H4 (cell line): Measurements from ENCODE around the gene HSPA2. TPM values are rescaled to one million over a fixed set of nuclear protein-coding genes. Genes with fewer than 3 reads are reported as not detected.
"Not testable (repeated sequence)": the region's sequence is repeated elsewhere in the genome, so short reads cannot be mapped to it uniquely, and the experiment has no call there.

Source experiments
- DNase-seq: peaks from one replicate; pipeline ENCODE4 v3.0.0-alpha.2; 2015; ENCODE audit warnings: low spot score
- total RNA-seq: library from RNA; depleted of rRNA; stranded (reverse); fragments of >200 nt; shearing (Covaris generic); gene quantifications from 2 replicates; pipeline ENCODE4 v1.2.3, GENCODE V29; 2014; rRNA removed

HSPA2 gene
- total RNA-seq, 1 experiment from 2014 or later = 3.7 TPM

DNA sequence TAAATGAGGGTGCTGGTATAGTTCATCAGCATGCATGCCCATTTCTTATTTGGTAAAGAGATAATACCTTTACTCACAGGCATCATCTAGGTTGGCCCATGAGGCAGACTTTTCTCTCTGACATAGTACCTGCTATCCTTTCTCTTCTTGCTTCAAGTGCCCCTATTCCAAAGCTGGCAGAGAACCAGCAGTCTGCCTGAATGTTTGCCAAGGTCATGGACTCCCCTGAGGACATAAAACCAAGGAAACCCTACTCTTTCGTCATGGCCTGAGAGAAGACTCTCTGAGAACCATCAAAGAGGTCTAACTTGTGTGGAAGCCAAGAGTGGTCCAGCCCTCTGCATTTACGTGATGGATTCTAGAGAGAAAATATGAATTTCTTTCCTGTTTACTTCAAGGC is 21.1 kb downstream of the HSPA2 start:
- DNase-seq = no peak

DNA sequence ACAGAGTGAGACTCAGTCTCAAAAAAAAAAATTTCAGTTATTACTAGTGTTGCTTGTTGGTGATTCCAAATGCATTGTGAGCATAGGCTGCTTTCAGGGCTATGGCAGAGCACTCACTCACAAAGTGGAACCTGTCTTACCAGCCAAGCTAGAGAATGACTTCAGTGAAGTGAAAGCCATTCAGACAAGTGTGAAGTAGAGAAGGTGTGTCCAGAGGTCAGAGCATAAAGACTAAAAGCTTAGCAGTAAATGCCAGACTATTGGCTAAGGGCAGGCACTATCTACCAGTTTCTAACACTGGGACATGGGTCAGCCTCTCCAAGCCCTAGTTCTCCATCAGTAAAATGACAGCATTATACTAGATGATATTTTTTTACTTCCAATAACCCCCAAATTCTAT is 21.9 kb downstream of the HSPA2 start:
- DNase-seq = no peak

DNA sequence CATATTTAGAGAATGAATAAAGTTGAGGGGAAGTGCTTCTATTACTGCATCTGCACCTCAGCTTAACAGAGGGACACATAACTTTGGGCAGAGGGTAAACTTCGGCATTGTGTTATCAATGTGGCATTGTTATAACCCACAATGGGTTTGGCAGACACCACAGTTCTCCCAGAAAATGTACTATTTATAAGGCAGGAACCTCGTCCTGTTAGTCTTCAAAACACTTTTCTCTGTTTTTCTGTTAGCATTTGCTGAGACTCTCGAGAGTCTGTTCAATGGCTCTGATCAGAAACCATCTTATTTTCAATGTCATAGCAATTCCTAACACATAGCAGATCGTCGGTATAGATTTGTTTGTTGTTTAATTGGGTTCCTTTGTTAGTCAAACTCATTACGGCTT is 23.2 kb downstream of the HSPA2 start:
- DNase-seq = no peak

DNA sequence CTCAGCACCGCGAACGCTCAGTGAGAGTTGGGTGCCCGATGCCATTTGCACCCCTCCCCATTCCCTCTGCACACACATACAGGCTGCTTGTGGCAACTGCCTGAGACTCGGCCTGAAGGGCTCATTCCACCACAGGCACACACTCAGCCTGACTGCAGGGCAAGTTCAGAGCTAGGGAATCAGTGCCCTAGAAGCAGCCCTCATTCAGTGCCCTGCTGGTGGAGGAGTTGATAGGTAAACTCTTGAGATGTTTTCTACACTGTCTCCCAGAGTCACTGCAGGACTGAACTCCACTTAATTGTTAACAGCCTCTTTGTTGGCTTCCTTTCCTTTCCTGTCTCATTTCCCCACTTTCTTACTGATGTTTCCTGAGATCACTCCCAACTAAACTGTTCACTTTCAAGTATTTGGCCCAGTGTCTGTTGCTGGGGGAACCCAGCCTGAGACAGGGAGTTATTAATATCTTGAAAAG is 26.1 kb downstream of the HSPA2 start:
- DNase-seq = no peak

DNA sequence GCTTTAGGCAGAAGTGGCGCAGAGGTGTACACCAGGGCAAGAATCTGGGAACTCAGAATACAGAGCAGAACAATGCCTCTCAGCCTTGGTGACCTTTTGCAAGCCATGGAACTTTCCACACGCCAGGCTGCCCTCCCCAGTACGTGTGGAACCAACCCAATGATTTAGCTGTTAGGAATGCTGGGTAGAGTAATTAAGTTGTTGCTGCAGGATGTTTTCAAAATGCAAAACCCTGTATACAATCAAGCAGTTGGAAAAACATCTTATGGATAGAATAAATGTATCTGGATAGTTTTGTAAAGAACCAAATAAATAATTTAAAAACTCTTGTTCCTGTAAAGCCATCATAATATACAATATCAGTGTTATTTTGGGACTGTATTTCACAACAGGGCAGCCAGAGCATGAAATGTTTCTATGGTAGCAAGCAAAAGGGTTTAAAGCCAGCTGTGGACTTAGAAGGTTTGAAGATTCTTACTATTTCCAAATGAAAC is 28.6 kb downstream of the HSPA2 start:
- peak; percentile 82 for DNase-seq

DNA sequence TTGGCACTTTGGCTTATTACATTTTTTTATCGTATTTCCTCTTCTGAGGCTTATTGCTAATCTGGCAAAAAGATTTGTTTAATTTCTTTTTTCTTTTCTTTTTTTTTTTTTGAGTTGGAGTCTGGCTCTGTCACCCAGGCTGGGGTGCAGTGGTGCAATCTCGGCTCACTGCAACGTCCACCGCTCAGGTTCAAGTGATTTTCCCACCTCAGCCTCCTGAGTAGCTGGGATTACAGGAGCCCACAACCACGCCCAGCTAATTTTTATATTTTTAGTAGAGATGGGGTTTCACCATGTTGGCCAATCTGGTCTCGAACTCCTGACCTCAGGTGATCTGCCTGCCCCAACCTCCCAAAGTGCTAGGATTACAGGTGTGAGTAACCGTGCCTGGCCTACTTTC is 29.1 kb downstream of the HSPA2 start:
- not testable (repeated sequence) for DNase-seq

DNA sequence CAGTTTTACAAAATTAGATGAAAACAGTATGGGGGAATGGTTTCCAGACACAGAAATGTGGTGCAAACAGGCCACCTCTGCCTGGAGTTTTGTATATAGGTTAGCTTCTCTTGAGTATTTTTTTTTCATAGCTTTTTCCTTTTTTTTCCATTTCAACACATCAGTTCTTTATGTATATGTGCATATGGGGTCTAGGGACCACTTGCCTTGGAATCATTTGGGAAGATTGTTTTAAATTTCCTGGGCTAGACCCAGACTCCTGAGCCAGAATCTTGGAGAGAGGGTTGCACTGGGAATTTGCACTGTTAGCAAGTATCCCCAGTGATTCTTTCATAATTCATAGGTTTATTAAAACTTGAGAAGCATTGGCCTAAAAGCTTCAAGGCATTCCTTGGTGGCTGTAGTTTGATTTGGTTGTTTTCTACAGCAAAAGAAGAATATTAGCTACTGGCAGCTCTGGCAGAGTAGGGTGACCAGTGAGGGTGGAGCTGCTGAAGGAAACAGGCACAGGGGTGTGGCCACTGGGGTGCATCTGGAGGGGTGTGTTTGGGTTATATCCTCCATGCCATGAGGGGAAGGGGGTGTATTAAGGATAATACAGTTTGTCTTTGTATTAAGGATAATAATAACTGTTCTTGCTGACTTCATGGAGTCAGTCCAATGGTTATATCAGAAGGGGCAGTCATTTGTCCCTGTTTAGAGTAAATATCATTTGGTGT is 32.0 kb downstream of the HSPA2 start:
- no peak for DNase-seq

DNA sequence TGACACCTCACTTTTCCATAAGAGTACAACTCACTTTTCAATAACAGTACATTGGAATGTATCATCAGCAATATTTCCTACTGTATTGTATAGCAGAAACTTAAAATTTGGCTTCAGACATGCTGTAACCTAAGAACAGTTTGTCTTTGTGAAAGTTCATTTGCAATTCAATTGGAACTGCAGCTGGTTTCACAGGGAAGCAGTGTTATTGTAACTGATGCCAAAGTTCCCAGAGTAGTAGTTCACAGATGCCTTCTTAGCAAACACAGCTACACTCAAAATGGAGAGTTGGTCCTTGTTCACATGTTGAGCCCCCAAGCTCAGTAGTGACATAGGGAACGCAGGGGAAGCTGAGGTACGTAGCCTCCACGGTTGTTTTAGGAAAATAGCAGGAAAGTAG is 32.6 kb downstream of the HSPA2 start:
- DNase-seq = no peak

DNA sequence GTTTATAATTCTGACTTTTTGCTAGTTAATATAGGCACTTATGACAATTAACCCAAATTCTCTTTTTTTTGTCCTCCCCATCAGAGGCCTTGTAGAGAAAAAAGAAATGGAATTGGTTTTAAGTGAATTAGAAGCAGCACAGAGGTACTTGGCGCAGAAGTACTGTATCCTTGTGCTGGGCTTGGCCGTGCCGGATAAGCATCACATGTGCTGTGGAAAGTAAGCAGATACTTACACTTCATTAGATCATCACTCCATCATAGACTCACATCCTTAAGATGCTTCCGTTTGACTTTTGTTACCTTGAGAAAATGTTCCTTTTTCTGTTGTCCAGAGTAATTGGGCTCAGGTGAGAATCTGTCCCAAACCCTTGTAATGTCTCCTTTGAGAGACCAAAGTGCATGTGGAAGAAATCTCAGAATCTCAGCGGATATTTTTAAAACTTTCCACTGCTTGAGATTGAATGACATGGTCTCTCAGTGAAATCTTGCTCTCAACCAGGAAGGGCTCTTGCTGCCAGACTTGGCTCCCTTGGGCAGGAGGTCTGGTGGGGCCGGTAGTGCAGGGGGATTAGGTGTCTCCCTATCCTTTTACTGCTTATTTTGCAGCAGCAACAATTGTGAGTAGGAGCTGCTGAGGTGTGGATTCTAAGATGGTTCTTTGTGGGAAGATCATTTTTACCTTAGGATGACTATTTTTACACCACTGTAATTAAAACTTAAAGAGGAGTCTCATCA is 34.0 kb downstream of the HSPA2 start:
- no peak for DNase-seq

DNA sequence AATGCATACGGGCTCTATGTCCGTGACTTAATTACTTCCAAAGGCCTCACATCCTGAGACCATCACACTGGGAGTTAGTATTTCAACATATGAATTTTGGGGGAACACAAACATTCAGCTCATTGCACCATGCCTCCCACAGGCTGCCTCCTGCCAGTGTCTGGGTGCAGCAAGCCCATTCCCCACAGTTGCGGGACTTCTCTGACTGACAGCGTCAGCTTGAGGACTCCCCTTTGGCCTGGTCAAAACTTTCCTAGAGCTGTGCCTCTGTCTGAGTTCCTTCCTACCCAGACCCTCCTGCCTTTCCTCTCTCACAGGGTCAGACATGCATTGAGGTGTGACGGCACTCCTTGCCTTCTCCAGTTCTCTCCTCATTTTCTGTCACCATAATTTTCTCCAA is 36.7 kb downstream of the HSPA2 start:
- no peak for DNase-seq

DNA sequence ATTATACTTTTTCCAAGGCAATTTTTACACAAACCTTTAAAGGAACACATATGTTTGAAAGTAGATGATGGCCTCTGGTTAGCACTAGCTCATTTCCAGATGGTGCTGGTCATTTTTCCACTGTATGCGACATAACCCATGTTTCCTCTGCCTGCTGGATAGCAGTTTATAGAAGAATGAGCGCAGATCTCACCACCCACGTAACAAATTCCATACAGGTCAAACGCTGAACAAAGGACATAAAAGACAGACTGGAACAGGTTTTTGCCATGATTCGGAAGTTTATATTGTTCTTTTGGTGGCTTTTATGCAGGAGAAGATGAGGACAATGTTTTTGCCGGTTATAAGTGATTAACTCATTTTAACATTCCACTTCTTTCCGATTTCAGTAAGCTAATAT is 39.9 kb downstream of the HSPA2 start:
- DNase-seq = no peak

DNA sequence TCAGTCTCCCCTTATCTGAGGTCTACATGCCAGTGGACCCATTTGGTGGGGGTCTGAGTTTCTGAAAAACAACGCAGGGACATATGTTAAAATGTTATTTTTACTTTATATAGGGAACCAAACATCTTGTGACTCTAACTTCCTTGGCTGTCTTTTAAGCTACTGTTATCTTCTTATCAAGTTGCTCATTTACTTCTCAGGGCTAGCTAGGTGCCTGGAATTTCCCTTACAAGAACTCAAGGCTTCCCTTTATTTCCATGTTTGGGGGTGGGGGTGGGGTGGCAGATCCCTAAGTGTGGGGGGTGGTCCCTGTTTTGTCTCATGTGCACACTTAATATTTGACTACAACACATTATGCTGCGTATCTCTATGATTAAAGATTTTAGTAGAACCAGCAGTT is 40.8 kb downstream of the HSPA2 start:
- DNase-seq = no peak

DNA sequence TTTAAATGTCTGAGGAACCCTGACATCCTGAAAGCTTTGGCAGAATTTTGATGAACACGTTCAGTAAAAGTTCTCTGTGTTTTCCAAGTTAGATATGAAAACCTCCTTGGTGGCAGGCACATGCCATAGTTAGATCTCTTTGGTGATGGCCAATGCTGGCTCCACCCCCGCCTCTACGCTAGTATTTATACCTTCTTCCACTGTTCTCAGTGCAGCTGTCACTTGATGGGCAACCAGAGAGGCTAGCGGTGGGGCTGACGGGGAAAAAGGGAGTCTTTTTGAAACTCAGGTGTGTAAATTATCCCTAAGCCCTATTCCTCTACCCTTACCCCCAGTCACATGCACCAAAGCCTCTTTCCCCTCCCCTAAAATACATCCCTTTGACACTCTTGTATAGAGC is 41.3 kb downstream of the HSPA2 start:
- DNase-seq = no peak

DNA sequence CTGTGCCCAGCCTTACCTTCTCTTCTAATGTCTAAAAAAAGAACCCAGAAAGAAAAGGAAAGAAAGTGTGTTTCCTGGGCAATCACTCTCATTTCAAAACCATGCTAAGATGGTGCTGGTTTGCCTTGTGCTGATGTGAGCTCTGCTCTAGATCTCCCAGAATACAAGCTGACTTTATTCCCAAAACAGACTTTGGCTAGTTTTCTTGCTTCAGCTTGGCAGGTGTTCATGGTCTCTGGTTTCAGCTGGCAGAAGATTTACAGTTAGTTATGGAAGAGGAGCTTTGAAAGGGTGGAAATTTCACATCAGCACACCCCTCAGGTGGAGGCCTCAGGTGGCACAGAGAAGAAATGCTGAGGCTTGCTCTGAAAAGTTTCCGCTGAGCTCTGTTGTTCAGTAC is 43.6 kb downstream of the HSPA2 start:
- no peak for DNase-seq

DNA sequence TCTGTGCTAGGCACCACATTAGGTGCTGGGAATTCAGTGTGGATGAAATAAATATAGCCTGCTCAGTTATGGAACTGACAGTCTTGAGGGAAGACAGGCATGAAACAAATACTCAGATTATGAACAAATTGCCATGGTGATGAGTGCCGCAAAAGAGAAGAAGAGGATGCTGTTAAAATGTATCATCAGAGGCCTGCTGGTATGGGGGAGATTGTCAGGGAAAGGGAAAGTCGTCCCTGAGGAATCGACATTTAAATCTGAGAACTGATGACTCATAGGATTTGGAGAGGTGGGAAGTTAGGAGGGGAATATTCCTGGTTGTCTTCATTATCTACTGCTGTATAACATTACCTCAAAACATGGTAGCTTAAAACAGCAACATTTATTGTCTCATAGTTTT is 51.3 kb downstream of the HSPA2 start:
- no peak for DNase-seq

Other genes starting within 250 kb of the HSPA2 start
- gene ESR2, start 246.4 kb upstream of the HSPA2 start, total RNA-seq = 0.10 TPM in 1 of 2 replicates, not detected in the other
- gene MTHFD1, start 152.4 kb upstream of the HSPA2 start, total RNA-seq = 38.0 and 57.8 TPM in 2 replicates
- gene AKAP5, start 75.2 kb upstream of the HSPA2 start, total RNA-seq = 0.81 and 1.5 TPM in 2 replicates
- gene ZBTB25, start 36.9 kb upstream of the HSPA2 start, total RNA-seq = 2.3 and 2.6 TPM in 2 replicates
- gene ZBTB1, start 36.0 kb upstream of the HSPA2 start, total RNA-seq = 32.6 and 34.7 TPM in 2 replicates
- gene PPP1R36, start 9.2 kb downstream of the HSPA2 start, total RNA-seq = 0.64 TPM in 1 of 2 replicates, not detected in the other
- 4.6 and 8.9 TPM in 2 replicates for gene PLEKHG3, start 163.7 kb downstream of the HSPA2 start, total RNA-seq